ENCODE results near the gene CEP350. TPM values are rescaled to one million over a fixed set of nuclear protein-coding genes. Genes with fewer than 3 reads are reported as not detected.

CEP350 gene
- total RNA-seq, 2 donors from 2014 or later = 43.3 to 67.4 TPM

GRCh38 chr1:180137776-180138175 is 183.2 kb downstream of the CEP350 start:
- Histone ChIP-seq H3K27ac (no peak overlapping the region), H3K9me3 (no peaks in the 10 kb centered on the region), H3K27me3 (replicated peaks; ENCODE audit: insufficient read depth) (peaks cover 2% of the 10 kb centered on the region)

GRCh38 chr1:180141381-180141934 is 186.8 kb downstream of the CEP350 start:
- no peaks in the 10 kb centered on the region for H3K36me3 ChIP-seq
- H3K9me3 ChIP-seq = no peaks in the 10 kb centered on the region
- intact Hi-C loops (cut with DNase I) = no loop called here
- WGBS = 82% methylated on average over 6 of the region's 6 CpGs
- H3K4me3 ChIP-seq = no peak overlapping the region
- DNase-seq (ENCODE audit: low spot score) = no peak
- H3K27ac ChIP-seq = no peak overlapping the region
- H3K4me1 ChIP-seq (replicated peaks) = no peaks in the 10 kb centered on the region
- TF ChIP-seq POLR2AphosphoS5 (IDR thresholded peaks at IDR 0.05) = no peak
- no peak for TF ChIP-seq CTCF (IDR thresholded peaks at IDR 0.05)
- TF ChIP-seq POLR2A (IDR thresholded peaks at IDR 0.05) = no peak
- H3K27me3 ChIP-seq (replicated peaks; ENCODE audit: insufficient read depth) = no peaks in the 10 kb centered on the region

More at GRCh38 chr1:180137776-180138175, 183.2 kb downstream of the CEP350 start:
- intact Hi-C loops (cut with DNase I) = no loop called here
- H3K4me3 ChIP-seq = no peak overlapping the region
- no peaks in the 10 kb centered on the region for H3K36me3 ChIP-seq
- no peaks in the 10 kb centered on the region for H3K4me1 ChIP-seq (replicated peaks)
- TF ChIP-seq POLR2AphosphoS5 (IDR thresholded peaks at IDR 0.05) = no peak
- TF ChIP-seq CTCF (IDR thresholded peaks at IDR 0.05) = no peak
- TF ChIP-seq POLR2A (IDR thresholded peaks at IDR 0.05) = no peak
- 30% methylated on average over 2 of the region's 2 CpGs for WGBS
- no peak for DNase-seq (ENCODE audit: low spot score)

- Histone ChIP-seq H3K4me3 (no peak overlapping the region), H3K4me1 (replicated peaks) (no peaks in the 10 kb centered on the region), H3K27ac (no peak overlapping the region), H3K27me3 (replicated peaks; ENCODE audit: insufficient read depth) (no peaks in the 10 kb centered on the region), H3K9me3 (no peaks in the 10 kb centered on the region), H3K36me3 (no peaks in the 10 kb centered on the region)
- DNase-seq (ENCODE audit: low spot score) = no peak
- 65% methylated on average over 3 of the region's 3 CpGs for WGBS
- intact Hi-C loops (cut with DNase I) = no loop called here
- TF ChIP-seq POLR2AphosphoS5 (IDR thresholded peaks at IDR 0.05) (no peak), CTCF (IDR thresholded peaks at IDR 0.05) (no peak), POLR2A (IDR thresholded peaks at IDR 0.05) (no peak)
These were observed 188.7 kb downstream of the CEP350 start for GRCh38 chr1:180143359-180143758.

- intact Hi-C loops (cut with DNase I) = no loop called here
- WGBS = 79% methylated on average over 6 of the region's 6 CpGs
- DNase-seq (ENCODE audit: low spot score) = no peak
- Histone ChIP-seq H3K27ac (no peak overlapping the region), H3K36me3 (no peaks in the 10 kb centered on the region), H3K27me3 (replicated peaks; ENCODE audit: insufficient read depth) (no peaks in the 10 kb centered on the region), H3K4me3 (no peak overlapping the region), H3K9me3 (no peaks in the 10 kb centered on the region), H3K4me1 (replicated peaks) (no peaks in the 10 kb centered on the region)
- no peak for TF ChIP-seq POLR2AphosphoS5 (IDR thresholded peaks at IDR 0.05)
- TF ChIP-seq CTCF (IDR thresholded peaks at IDR 0.05) = no peak
- TF ChIP-seq POLR2A (IDR thresholded peaks at IDR 0.05) = no peak
These were observed 190.2 kb downstream of the CEP350 start for GRCh38 chr1:180144659-180145357.

GRCh38 chr1:180145446-180145845 is 190.8 kb downstream of the CEP350 start:
- no peak for TF ChIP-seq POLR2AphosphoS5 (IDR thresholded peaks at IDR 0.05)
- TF ChIP-seq CTCF (IDR thresholded peaks at IDR 0.05) = no peak
- TF ChIP-seq POLR2A (IDR thresholded peaks at IDR 0.05) = no peak

More at GRCh38 chr1:180145446-180145845, 190.8 kb downstream of the CEP350 start:
- Histone ChIP-seq H3K27ac (no peak overlapping the region), H3K36me3 (no peaks in the 10 kb centered on the region), H3K9me3 (no peaks in the 10 kb centered on the region), H3K4me1 (replicated peaks) (no peaks in the 10 kb centered on the region), H3K27me3 (replicated peaks; ENCODE audit: insufficient read depth) (no peaks in the 10 kb centered on the region), H3K4me3 (no peak overlapping the region)
- 93% methylated on average over 3 of the region's 3 CpGs for WGBS
- intact Hi-C loops (cut with DNase I) = no loop called here
- DNase-seq (ENCODE audit: low spot score) = no peak
